ENCODE data around the gene AEBP2. TPM values are rescaled to one million over a fixed set of nuclear protein-coding genes. Genes with fewer than 3 reads are reported as not detected.

Gene AEBP2
- total RNA-seq, 1 donor from 2014 or later: 36.5 TPM

DNA sequence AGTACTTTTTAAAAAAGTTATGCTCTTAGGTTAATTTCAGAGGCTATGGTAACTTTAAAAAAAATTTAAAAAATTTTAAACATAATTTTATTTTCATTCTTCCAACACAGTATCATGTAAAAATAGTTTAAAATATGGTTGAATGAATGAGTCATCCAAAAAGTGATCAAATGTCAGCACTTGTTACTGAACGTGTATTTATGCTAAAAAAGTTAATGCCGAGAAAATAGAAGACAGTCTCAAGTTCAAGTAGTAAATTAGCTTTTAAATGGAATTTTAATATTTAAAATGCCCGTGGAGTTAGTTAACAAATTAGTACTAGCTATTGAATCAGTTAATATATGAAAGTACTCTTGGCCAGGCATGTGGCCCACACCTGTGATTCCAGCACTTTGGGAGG, 4.8 kb downstream of the AEBP2 start:
- Mint-ChIP-seq H3K4me3 (ENCODE audit: unreplicated experiment) (no peak overlapping the region), H3K4me1 (ENCODE audit: low read depth) (peaks cover 52% of the 10 kb centered on the region), H3K27ac (ENCODE audit: unreplicated experiment) (peak overlapping the region; percentile 62), H3K27me3 (ENCODE audit: low read depth) (no peaks in the 10 kb centered on the region), H3K36me3 (ENCODE audit: low read depth) (peaks cover 2% of the 10 kb centered on the region), H3K9me3 (ENCODE audit: low read depth) (peaks cover under 1% of the 10 kb centered on the region)
- DNase-seq (ENCODE audit: low spot score): no peak
- TF ChIP-seq, protein P1, sequence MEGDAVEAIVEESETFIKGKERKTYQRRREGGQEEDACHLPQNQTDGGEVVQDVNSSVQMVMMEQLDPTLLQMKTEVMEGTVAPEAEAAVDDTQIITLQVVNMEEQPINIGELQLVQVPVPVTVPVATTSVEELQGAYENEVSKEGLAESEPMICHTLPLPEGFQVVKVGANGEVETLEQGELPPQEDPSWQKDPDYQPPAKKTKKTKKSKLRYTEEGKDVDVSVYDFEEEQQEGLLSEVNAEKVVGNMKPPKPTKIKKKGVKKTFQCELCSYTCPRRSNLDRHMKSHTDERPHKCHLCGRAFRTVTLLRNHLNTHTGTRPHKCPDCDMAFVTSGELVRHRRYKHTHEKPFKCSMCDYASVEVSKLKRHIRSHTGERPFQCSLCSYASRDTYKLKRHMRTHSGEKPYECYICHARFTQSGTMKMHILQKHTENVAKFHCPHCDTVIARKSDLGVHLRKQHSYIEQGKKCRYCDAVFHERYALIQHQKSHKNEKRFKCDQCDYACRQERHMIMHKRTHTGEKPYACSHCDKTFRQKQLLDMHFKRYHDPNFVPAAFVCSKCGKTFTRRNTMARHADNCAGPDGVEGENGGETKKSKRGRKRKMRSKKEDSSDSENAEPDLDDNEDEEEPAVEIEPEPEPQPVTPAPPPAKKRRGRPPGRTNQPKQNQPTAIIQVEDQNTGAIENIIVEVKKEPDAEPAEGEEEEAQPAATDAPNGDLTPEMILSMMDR (IDR thresholded peaks at IDR 0.05): no peak

DNA sequence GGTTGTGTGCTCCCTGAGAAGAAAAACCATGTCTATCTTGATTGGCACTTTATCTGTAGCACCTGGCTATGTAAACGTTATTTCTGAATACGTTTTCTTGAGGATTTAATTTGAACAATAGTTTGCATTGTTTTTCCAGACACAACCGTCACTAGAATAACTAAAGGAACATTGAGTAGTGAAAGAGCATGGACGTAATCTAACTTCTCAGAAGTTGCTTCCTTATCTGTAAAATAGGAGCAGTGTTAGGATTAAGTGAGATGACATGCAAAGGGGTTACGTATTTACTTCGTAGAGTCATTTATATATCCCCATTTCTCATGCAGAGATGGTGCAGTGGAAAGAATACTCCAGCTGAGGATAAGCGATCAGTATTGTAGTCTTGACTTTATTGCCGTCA, 8.1 kb downstream of the AEBP2 start:
- no peak overlapping the region for H3K4me3 Mint-ChIP-seq (ENCODE audit: unreplicated experiment)
- no peak for DNase-seq (ENCODE audit: low spot score)
- peaks cover 71% of the 10 kb centered on the region for H3K4me1 Mint-ChIP-seq (ENCODE audit: low read depth)
- TF ChIP-seq, protein P1 (IDR thresholded peaks at IDR 0.05): no peak
- no peaks in the 10 kb centered on the region for H3K36me3 Mint-ChIP-seq (ENCODE audit: low read depth)
- no peak overlapping the region for H3K27ac Mint-ChIP-seq (ENCODE audit: unreplicated experiment)
- H3K9me3 Mint-ChIP-seq (ENCODE audit: low read depth): no peaks in the 10 kb centered on the region
- H3K27me3 Mint-ChIP-seq (ENCODE audit: low read depth): no peaks in the 10 kb centered on the region

DNA sequence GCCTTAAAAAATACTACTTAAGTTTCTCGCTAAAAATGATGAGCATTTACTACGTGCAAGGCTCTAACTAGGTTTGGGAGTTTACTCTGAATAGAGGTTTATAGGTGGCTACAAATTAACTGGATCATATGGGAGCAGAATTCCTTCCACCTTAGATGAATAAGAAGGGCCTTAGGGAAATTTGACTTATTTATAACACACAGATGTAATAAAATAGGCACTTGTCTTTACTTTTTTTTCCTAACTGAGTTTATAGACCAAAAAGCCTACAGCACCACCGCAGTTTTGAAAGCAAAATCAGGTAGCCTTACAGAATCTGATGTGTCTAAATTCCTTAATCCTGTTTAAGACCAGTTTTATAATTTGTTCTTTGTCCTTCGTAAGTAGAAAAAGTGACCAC, 10.5 kb downstream of the AEBP2 start:
- H3K27ac Mint-ChIP-seq (ENCODE audit: unreplicated experiment): peak overlapping the region; percentile 39

DNA sequence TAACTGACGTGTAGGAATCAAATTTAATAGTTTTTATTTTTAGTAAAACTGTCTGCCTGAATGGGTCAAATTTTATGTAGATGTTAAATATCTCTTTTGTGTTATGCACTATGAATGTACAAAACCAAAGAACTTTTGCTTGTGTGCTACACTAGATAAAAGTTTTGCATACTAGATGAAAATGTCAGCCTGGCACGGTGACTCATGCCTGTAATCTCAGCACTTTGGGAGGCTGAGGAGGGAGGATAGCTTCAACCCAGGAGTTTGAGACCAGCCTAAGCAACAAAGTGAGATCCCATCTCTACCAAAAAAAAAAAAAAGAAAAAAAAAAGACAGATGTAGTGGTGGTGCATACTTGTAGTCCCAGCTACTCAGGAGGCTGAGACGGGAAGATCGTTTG, 11.1 kb downstream of the AEBP2 start:
- no peaks in the 10 kb centered on the region for H3K27me3 Mint-ChIP-seq (ENCODE audit: low read depth)
- H3K36me3 Mint-ChIP-seq (ENCODE audit: low read depth): no peaks in the 10 kb centered on the region
- no peak overlapping the region for H3K4me3 Mint-ChIP-seq (ENCODE audit: unreplicated experiment)
- no peaks in the 10 kb centered on the region for H3K9me3 Mint-ChIP-seq (ENCODE audit: low read depth)
- H3K27ac Mint-ChIP-seq (ENCODE audit: unreplicated experiment): peak overlapping the region; percentile 60
- TF ChIP-seq, protein P1 (IDR thresholded peaks at IDR 0.05): no peak
- H3K4me1 Mint-ChIP-seq (ENCODE audit: low read depth): peaks cover 57% of the 10 kb centered on the region
- DNase-seq (ENCODE audit: low spot score): no peak

More for the DNA sequence above, 10.5 kb downstream of the AEBP2 start:
- DNase-seq (ENCODE audit: low spot score): no peak
- Mint-ChIP-seq H3K9me3 (ENCODE audit: low read depth) (no peaks in the 10 kb centered on the region), H3K4me1 (ENCODE audit: low read depth) (peaks cover 62% of the 10 kb centered on the region), H3K36me3 (ENCODE audit: low read depth) (no peaks in the 10 kb centered on the region), H3K4me3 (ENCODE audit: unreplicated experiment) (no peak overlapping the region), H3K27me3 (ENCODE audit: low read depth) (no peaks in the 10 kb centered on the region)
- TF ChIP-seq, protein P1 (IDR thresholded peaks at IDR 0.05): no peak

DNA sequence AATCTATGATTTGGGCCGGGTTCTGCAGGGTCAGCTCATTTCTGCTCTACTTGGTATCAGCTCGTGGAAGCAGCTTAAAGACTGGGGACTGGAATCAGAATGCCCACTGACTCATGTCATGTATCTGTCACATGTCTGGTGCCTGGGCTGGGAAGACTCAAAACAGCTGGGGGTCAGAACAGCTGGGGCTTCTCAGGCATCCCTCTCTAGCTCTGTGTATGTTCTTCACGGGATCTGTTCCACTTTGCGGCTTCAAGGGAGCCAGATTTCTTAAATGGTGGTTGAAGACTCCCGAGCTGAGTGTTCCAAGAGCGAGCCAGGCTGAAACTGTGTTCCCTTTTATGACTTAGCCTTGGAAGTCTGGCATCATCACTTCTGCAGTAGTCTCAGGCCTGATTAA, 11.9 kb downstream of the AEBP2 start:
- H3K4me3 Mint-ChIP-seq (ENCODE audit: unreplicated experiment): no peak overlapping the region
- TF ChIP-seq, protein P1 (IDR thresholded peaks at IDR 0.05): no peak
- peaks cover under 1% of the 10 kb centered on the region for H3K36me3 Mint-ChIP-seq (ENCODE audit: low read depth)
- peaks cover 54% of the 10 kb centered on the region for H3K4me1 Mint-ChIP-seq (ENCODE audit: low read depth)
- H3K27me3 Mint-ChIP-seq (ENCODE audit: low read depth): no peaks in the 10 kb centered on the region
- no peaks in the 10 kb centered on the region for H3K9me3 Mint-ChIP-seq (ENCODE audit: low read depth)
- DNase-seq (ENCODE audit: low spot score): no peak
- peak overlapping the region; percentile 84 for H3K27ac Mint-ChIP-seq (ENCODE audit: unreplicated experiment)
